T-helper 9 cell (primary cell): ENCODE measurements around the gene MRGPRG.

Experiments
- DNase-seq: peaks from one replicate; pipeline ENCODE4 v3.0.0-alpha.2; 2020

Gene MRGPRG

GRCh38 chr11:3194016-3194816, 24.4 kb downstream of the MRGPRG start:
- no peak for DNase-seq

- DNase-seq, result no peak
Observed at GRCh38 chr11:3193373-3194015, 25.1 kb downstream of the MRGPRG start.

DNA sequence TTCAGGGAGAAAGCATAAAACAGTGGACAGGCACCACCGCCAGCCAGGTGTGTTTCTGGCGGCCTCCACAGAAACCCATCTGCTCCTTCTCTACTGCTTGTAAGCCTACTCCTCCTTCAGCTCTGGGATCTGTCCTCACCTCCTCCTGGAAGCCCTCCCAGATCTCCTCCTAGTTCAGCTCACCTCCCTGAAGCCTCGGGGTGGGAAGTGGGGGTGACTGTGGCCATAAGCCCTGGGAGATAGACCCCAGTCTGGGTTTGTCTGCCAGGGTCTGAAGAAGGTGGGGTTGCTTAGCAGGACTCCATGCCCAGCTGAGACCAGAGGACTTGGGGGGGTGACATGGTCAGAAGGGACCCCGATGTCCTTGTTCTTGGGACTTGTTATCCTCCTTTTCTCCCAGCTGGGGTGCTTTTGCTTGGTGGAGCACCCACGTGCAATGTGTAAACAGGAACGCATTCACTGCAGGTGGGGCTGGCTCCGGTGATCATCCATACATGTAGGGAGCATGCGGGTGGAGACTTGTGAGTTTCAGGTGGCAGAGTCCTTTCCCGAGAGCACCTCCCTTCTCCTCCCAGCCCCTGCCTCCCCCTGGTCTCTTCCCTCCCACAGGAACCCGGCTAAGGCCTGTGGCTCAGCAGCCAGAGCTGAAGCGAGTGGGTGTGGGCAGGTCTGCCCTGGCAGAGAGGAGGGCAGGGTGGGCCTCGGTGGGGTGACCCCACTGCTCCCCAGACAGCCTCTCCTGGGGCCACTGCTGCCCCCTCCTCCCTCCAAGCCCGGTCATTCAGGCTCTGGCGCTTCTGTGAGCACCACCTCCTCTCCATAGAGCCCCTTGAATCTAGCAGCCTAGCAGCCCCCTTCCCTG, 25.9 kb downstream of the MRGPRG start:
- no peak for DNase-seq

GRCh38 chr11:3191586-3192324, 26.9 kb downstream of the MRGPRG start:
- DNase-seq, result no peak

DNA sequence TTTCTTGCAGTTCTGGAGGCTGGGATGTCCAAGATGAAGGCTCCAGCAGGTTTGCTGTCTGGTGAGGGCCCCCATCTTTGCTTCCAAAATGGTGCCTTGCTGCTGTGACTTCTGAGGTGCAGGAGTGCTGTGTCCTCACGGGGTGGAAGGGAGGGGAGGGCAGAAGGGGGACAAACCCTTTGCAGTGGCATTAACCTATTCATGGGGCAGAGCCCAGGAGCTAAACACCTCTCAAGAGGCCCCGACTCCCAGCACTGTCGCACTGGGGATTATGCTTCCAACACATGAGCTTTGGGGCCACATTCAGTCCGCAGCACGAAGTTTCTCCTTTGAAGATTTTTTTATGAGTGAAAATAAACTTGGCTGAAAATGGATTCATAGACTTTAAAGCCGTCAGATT, 28.0 kb downstream of the MRGPRG start:
- no peak for DNase-seq

DNA sequence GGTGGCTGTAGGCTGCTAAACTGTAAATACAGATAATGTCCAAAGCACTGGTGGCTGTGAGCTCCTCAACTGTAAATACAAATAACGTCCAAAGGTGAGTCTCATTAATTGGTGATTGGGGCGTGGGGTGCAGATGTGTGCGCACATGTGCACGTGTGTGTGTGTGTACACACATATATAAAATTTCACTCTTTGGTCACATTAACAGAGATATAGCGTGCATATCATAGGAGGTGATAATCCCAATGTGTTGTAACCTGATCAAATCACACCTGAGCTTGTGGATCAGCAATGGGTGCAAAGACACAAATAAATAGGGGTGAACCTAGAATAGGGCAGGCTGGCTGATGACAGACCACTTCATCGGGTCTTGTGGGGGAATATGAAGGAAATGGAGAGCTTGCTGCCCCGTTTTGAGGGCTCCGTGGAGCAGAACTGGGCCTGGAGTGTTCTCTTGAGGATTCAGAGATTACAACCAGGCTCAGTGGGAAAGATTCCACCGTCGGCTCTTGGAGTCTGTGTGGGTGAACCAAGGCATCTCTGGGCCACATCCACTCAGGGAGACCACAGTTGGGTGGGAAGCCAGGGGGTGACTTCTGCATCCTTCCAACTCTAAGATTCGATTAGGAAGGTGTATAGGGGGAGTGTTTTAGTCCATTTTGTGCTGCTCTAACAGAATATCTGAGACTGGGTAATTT, 28.6 kb downstream of the MRGPRG start:
- DNase-seq, result no peak

GRCh38 chr11:3189196-3189843, 29.3 kb downstream of the MRGPRG start:
- DNase-seq, result no peak

DNA sequence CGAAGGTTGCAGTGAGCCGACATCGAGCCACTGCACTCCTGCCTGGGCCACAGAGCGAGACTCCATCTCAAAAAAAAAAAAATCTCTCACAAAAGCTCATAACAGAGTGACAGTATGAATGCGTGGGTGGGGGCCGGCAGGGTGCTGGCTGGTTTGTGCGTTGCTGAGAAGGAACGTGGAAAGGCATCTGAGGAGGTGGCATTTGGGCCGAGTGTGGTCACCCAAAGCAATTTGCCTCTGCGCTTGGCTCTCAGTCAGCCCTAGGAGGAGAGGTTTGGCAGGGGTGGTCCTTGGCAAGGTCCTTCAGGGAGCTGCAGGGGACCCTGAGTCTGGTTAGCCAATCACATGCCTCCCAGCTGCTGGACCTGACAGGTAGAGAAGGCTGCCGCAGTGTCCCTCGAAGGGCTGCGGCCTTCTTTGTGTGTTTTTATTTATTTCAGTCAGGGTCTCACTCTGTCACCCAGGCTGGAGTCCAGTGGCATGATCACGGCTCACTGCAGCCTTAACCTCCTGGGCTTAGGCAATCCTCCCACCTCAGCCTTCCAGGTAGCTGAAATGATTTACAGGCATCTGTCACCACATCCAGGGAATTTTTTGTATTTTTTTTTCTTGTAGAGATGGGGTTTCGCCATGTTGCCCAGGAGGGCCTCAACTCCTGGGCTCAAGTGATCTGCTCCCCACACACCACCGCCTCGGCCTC, 30.0 kb downstream of the MRGPRG start:
- DNase-seq, result no peak

GRCh38 chr11:3186166-3186953, 32.3 kb downstream of the MRGPRG start:
- no peak for DNase-seq

DNA sequence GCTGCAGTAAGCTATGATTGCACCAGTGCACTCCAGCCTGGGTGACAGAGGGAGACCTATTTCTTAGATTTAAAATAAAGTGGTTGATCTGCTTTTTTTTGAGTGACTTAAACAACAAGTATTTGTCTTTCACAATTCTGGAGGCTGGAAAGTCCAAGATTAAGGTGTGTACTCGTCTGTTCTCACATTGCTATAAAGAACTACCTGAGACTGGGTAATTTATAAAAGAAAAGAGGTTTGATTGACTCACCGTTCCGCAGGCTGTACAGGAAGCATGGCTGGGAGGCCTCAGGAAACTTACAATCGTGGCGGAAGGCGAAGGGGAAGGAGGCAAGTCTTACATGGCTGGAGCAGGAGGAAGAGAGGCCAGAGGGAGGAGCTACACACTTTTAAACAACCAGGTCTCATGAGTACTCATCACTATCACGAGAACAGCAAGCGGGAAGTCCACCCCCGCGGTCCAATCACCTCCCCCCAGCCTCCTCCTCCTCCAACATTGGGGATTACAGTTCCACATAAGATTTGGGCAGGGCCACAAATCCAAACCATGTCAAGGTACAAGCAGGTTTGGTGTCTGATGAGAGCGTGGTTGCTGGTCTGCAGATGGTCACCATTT, 33.8 kb downstream of the MRGPRG start:
- no peak for DNase-seq

DNA sequence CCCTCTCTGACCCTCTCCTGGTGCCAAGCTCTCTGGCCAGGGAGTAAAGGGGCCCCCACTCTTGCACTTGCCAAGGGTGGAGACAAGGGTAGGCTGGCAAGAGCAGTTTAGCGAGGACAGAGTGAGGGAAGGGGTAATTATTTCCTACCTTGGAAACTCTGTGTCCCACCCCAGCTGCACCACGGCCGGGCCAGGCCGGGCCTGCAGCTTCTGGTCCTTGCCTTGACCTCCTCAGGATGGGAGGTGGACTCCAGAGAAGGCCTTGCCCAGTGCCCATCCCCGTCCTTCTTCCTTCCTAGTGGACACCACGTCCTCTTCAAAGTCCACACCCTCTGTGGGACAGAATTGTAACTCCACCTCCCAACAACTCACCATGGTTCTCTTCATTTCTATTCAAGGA, 35.1 kb downstream of the MRGPRG start:
- no peak for DNase-seq

- DNase-seq, result no peak
Observed at GRCh38 chr11:3182462-3182852, 36.2 kb downstream of the MRGPRG start.

GRCh38 chr11:3181725-3182461, 36.7 kb downstream of the MRGPRG start:
- DNase-seq, result no peak

GRCh38 chr11:3180869-3181268, 37.7 kb downstream of the MRGPRG start:
- DNase-seq, result no peak

- DNase-seq, result no peak
Observed at GRCh38 chr11:3178349-3178748, 40.3 kb downstream of the MRGPRG start.

DNA sequence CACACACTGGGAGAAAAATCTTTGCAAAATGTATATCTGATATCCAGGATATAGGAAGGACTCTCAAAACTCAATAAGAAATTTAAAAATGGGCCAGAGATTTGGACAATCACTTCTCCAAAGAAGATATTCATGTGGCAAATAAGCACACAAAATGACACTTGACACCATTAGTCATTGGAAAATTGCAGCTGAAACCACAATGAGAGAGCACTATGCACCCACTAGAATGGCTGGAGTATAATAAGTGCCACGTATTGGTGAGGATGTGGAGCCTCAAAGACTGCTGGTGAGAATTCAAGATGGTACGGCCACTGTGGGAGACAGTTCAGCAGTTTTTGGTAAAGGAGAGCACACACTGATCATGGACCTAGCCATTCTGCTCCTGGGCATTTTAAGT, 40.7 kb downstream of the MRGPRG start:
- no peak for DNase-seq

GRCh38 chr11:3176487-3176886, 42.1 kb downstream of the MRGPRG start:
- DNase-seq, result no peak

- DNase-seq, result no peak
Observed at GRCh38 chr11:3175194-3175593, 43.4 kb downstream of the MRGPRG start.

GRCh38 chr11:3174387-3174786, 44.2 kb downstream of the MRGPRG start:
- no peak for DNase-seq
